HG03575 (cell line): ENCODE data around the gene NAIF1.

Experiments
- ATAC-seq: cut with Tn5 transposase; IDR thresholded peaks from one replicate; pipeline ENCODE4 v1.9.1; 2021; ENCODE audit not compliant: unreplicated experiment, insufficient number of reproducible peaks, low FRiP score; ENCODE audit errors: extremely low read depth

NAIF1 gene

GRCh38 chr9:128103589-128103962 lies 36.5 kb upstream of the NAIF1 start:
- no peak for ATAC-seq

- ATAC-seq = no peak
Observed at GRCh38 chr9:128102861-128103588, 35.9 kb upstream of the NAIF1 start.

GRCh38 chr9:128102196-128102595 lies 35.1 kb upstream of the NAIF1 start:
- no peak for ATAC-seq

GRCh38 chr9:128101690-128102089 lies 34.6 kb upstream of the NAIF1 start:
- ATAC-seq = no peak

- ATAC-seq = no peak
Observed at GRCh38 chr9:128101231-128101661, 34.1 kb upstream of the NAIF1 start.

- ATAC-seq = no peak
Observed at GRCh38 chr9:128100581-128100980, 33.5 kb upstream of the NAIF1 start.

GRCh38 chr9:128099932-128100491 lies 32.9 kb upstream of the NAIF1 start:
- ATAC-seq = no peak

- no peak for ATAC-seq
Observed at GRCh38 chr9:128099231-128099931, 32.3 kb upstream of the NAIF1 start.

GRCh38 chr9:128098297-128099230 lies 31.4 kb upstream of the NAIF1 start:
- no peak for ATAC-seq

GRCh38 chr9:128097543-128098296 lies 30.6 kb upstream of the NAIF1 start:
- ATAC-seq = no peak

- ATAC-seq = no peak
Observed at GRCh38 chr9:128096616-128097536, 29.8 kb upstream of the NAIF1 start.

GRCh38 chr9:128094950-128095544 lies 27.9 kb upstream of the NAIF1 start:
- ATAC-seq = no peak

- ATAC-seq = peak; percentile 64
Observed at GRCh38 chr9:128094166-128094949, 27.2 kb upstream of the NAIF1 start.

- no peak for ATAC-seq
Observed at GRCh38 chr9:128093011-128093410, 25.9 kb upstream of the NAIF1 start.

- no peak for ATAC-seq
Observed at GRCh38 chr9:128092199-128092977, 25.3 kb upstream of the NAIF1 start.

- ATAC-seq = no peak
Observed at GRCh38 chr9:128091571-128091970, 24.5 kb upstream of the NAIF1 start.
